ENCODE results near the gene PLCD1. TPM values are rescaled to one million over a fixed set of nuclear protein-coding genes. Genes with fewer than 3 reads are reported as not detected.

The PLCD1 gene
- total RNA-seq, 4 donors from 2014 or later: 25.4 to 29.8 (median 27.1) TPM

DNA sequence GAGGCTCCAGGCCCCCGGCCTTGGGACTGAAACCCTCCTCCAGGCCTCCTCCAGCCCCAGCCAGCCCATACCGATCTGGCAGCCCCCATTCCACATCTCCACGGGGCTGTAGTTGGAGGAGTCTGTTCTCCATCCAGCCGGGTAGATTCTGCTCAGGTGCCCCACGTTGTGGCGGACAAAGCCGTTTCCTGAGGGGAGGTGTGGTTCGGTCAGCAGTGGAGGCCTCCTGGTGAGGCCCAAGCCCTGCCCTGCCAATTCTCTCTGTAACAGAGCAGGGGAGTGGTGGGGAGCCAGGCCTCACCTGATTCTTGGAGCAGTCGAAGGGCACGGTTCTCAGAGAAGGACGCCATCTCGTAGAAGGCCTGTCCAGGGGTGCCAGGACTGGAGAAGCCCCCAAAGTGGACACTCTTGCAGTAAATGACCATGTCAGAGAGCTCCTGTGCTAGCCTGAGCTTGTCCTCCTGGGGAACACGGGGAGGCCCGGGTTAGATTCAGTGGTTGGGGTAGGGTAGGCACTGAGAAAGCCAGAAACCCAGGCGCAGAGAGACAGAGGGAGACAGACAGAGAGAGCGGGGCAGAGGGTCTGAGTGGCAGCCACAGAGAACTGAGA, 20.4 kb downstream of the PLCD1 start:
- 80 to 92% methylated on average over 1 to 2 of the region's 16 CpGs for WGBS, 2 donors (ENCODE audit: low coverage in 1 of 2)
- no peaks in the 10 kb centered on the region for H3K27me3 ChIP-seq
- H3K4me3 ChIP-seq: no peak overlapping the region
- H3K27ac ChIP-seq: no peak overlapping the region
- no peaks in the 10 kb centered on the region for H3K9me3 ChIP-seq
- H3K36me3 ChIP-seq: peaks cover 0 to 83% of the 10 kb centered on the region in 2 donors
- H3K4me1 ChIP-seq: peaks cover 0 to 8% (median 1%) of the 10 kb centered on the region in 3 donors
- TF ChIP-seq EP300 (IDR thresholded peaks at IDR 0.05) (no peak), POLR2A (IDR thresholded peaks at IDR 0.05) (no peak), POLR2AphosphoS5 (IDR thresholded peaks at IDR 0.05) (no peak)
- no peak for ATAC-seq

DNA sequence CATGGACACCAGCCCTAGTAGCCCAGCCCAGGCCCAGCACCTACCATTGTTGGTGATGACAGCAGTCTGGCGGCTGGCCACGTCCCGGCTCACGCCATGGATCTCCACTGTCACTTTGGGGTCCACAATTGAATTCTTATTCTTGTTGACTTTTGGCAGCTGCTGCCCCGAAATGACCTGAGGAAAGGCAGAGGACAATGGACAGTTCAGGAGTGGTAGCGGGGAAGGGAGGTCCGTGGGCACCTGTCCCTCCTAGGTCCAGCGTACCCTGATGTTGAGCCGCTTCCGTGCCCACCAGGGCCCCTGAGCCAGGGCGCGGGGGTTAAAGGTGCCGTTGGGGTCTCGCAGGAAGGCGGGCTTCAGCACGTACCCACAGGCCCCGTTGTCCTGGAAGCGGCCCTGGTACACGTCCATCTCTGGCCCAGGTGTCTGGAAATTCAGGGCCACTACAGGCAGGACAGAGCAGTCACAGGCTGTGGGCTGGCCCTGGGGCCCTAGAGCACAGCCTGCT, 21.2 kb downstream of the PLCD1 start:
- H3K36me3 ChIP-seq: peaks cover 0 to 75% of the 10 kb centered on the region in 2 donors
- 82% methylated on average over 4 of the region's 19 CpGs; no CpG with 5 or more reads in 1 of the 2 donors for WGBS, 2 donors (ENCODE audit: low coverage in 1 of 2)
- no peaks in the 10 kb centered on the region for H3K27me3 ChIP-seq
- H3K4me1 ChIP-seq: peaks cover 0 to 16% (median 6%) of the 10 kb centered on the region in 3 donors
- H3K27ac ChIP-seq: no peak overlapping the region
- no peaks in the 10 kb centered on the region for H3K9me3 ChIP-seq
- no peak for TF ChIP-seq EP300 (IDR thresholded peaks at IDR 0.05)
- H3K4me3 ChIP-seq: no peak overlapping the region
- ATAC-seq: no peak

DNA sequence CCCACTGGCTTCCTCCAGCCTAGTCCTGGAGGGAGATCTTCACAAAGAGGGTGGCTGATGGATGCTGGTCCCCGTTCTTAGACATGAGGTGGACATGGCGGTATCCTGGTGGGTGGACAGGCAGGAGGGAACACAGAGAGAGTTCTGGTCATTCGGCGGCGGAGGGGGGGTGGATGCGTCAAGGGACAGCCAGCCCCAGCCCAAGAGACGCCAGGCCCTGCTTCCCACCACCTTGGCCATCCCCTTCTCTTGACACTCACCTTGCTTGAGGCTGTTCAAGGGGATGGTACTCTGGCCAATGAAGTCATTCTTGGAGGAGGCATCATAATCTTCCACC, 21.7 kb downstream of the PLCD1 start:
- Histone ChIP-seq H3K9me3 (no peaks in the 10 kb centered on the region), H3K27ac (no peak overlapping the region), H3K27me3 (no peaks in the 10 kb centered on the region), H3K4me1 (peaks cover 0 to 21% (median 6%) of the 10 kb centered on the region in 3 donors), H3K4me3 (no peak overlapping the region), H3K36me3 (peaks cover 0 to 72% of the 10 kb centered on the region in 2 donors)
- TF ChIP-seq EP300 (IDR thresholded peaks at IDR 0.05): no peak
- no peak for TF ChIP-seq POLR2AphosphoS5 (IDR thresholded peaks at IDR 0.05)
- TF ChIP-seq, protein P1, sequence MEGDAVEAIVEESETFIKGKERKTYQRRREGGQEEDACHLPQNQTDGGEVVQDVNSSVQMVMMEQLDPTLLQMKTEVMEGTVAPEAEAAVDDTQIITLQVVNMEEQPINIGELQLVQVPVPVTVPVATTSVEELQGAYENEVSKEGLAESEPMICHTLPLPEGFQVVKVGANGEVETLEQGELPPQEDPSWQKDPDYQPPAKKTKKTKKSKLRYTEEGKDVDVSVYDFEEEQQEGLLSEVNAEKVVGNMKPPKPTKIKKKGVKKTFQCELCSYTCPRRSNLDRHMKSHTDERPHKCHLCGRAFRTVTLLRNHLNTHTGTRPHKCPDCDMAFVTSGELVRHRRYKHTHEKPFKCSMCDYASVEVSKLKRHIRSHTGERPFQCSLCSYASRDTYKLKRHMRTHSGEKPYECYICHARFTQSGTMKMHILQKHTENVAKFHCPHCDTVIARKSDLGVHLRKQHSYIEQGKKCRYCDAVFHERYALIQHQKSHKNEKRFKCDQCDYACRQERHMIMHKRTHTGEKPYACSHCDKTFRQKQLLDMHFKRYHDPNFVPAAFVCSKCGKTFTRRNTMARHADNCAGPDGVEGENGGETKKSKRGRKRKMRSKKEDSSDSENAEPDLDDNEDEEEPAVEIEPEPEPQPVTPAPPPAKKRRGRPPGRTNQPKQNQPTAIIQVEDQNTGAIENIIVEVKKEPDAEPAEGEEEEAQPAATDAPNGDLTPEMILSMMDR (IDR thresholded peaks at IDR 0.05): no peak
- TF ChIP-seq POLR2A (IDR thresholded peaks at IDR 0.05): no peak
- no peak for ATAC-seq
- WGBS, 2 donors (ENCODE audit: low coverage in 1 of 2): no CpG with 5 or more reads among the region's 7 CpGs

DNA sequence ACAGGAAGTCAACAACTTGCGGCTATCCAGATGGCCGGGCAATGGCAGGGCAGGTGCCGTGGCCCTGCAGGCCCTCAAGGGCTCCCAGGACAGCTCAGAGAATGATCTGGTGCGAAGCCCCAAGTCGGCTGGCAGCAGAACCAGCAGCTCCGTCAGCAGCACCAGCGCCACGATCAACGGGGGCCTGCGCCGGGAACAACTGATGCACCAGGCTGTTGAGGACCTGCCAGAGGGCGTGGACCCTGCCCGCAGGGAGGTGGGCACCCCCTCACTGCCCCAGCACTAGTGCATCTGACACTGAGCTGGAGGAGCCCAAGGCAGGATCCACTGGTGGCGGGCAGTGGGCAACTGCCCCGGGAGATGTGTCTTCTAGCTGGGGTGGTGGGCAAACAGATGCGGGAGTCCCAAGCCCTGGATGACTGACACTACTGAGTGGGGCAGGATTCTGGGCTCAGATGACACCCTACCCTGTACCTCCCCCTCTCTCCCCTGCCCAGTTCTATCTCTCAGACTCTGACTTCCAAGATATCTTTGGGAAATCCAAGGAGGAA, 22.9 kb downstream of the PLCD1 start:
- H3K9me3 ChIP-seq: no peaks in the 10 kb centered on the region
- no peaks in the 10 kb centered on the region for H3K27me3 ChIP-seq
- H3K27ac ChIP-seq: no peak overlapping the region
- H3K4me1 ChIP-seq: peaks cover 0 to 22% (median 6%) of the 10 kb centered on the region in 3 donors
- no peak overlapping the region for H3K4me3 ChIP-seq
- no peak for ATAC-seq
- peaks cover 0 to 75% of the 10 kb centered on the region in 2 donors for H3K36me3 ChIP-seq
- WGBS, 2 donors (ENCODE audit: low coverage in 1 of 2): no CpG with 5 or more reads among the region's 16 CpGs
- no peak for TF ChIP-seq POLR2A (IDR thresholded peaks at IDR 0.05)
- TF ChIP-seq EP300 (IDR thresholded peaks at IDR 0.05): no peak
- no peak for TF ChIP-seq POLR2AphosphoS5 (IDR thresholded peaks at IDR 0.05)
- TF ChIP-seq, protein P1 (IDR thresholded peaks at IDR 0.05): no peak

DNA sequence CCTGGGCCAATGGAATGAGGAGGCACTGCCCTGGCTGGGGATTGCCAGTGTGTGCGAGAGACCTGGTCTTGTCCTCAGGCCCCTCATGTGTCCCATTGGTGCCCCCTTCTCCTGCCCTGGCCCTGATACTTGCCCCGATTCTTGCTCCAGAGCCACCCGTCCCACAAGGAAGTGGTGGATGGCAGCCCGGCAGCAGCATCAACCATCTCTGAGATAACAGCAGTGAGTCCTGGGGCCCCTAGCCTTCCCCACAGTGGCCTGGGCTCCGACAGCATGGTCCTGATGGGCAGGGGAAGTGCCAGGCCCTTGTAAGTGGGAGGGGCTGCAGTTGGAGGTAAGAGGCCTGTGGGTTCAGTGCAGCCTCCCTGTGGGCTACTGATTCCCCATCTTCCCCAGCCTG, 23.4 kb downstream of the PLCD1 start:
- 80% methylated on average over 2 of the region's 5 CpGs; no CpG with 5 or more reads in 1 of the 2 donors for WGBS, 2 donors (ENCODE audit: low coverage in 1 of 2)
- ATAC-seq: no peak
- TF ChIP-seq POLR2A (IDR thresholded peaks at IDR 0.05): no peak
- no peak for TF ChIP-seq EP300 (IDR thresholded peaks at IDR 0.05)
- TF ChIP-seq, protein P1 (IDR thresholded peaks at IDR 0.05): no peak
- no peak for TF ChIP-seq POLR2AphosphoS5 (IDR thresholded peaks at IDR 0.05)
- H3K4me1 ChIP-seq: peaks cover 0 to 22% (median 6%) of the 10 kb centered on the region in 3 donors
- H3K27me3 ChIP-seq: no peaks in the 10 kb centered on the region
- H3K4me3 ChIP-seq: no peak overlapping the region
- peak overlapping the region in 2 of 4 donors; percentile 19 to 25 for H3K27ac ChIP-seq
- no peaks in the 10 kb centered on the region for H3K9me3 ChIP-seq
- peaks cover 0 to 74% of the 10 kb centered on the region in 2 donors for H3K36me3 ChIP-seq

Measured in gastroesophageal sphincter (tissue), 4 donors.